IMR-90 (cell line): Measurements from ENCODE around the gene CCDC38. TPM values are rescaled to one million over a fixed set of nuclear protein-coding genes. Genes with fewer than 3 reads are reported as not detected.

Experiments used
- ATAC-seq: fragments of 200-7000 bp; cut with Tn5 transposase; 2 replicates; pipeline ENCODE4 v1.9.1; 2020; ENCODE audit warnings: low read depth, mild to moderate bottlenecking, moderate library complexity
- BruUV-seq: library from RNA; stranded (reverse); fragments of 400-500 nt; replicated peaks from 2 replicates; lab custom pipeline; 2021; lab: Mats Ljungman, UMichigan
- CTCF ChIA-PET: fragments of 300-600 bp; formaldehyde crosslinking; extraction: SDS; loops from one replicate; lab custom pipeline; 2021; ENCODE audit warnings: antibody characterized with exemption; lab: Yijun Ruan, JAX
- POLR2A ChIA-PET: fragments of 300-600 bp; sonication (Branson Sonifier 250); formaldehyde crosslinking; loops from one replicate; lab custom pipeline; 2022; ENCODE audit warnings: antibody characterized with exemption; ENCODE audit not compliant: unreplicated experiment; lab: Charles Lee
- DNase-seq: peaks from one replicate; pipeline ENCODE4 v3.0.0; 2013
- H2AFZ ChIP-seq: replicated peaks from 2 replicates; pipeline ENCODE3; 2013; ENCODE audit warnings: low read length, mild to moderate bottlenecking; ENCODE audit not compliant: poor library complexity
- H2AK5ac ChIP-seq: 2 replicates; pipeline ENCODE4 v1.6.1; 2013; ENCODE audit warnings: low read depth, low read length, inconsistent platforms
- H2AK9ac ChIP-seq: replicated peaks from 2 replicates; pipeline ENCODE3; 2013; ENCODE audit warnings: mild to moderate bottlenecking, low read depth, low read length, moderate library complexity; ENCODE audit not compliant: poor library complexity
- H2BK120ac ChIP-seq: 2 replicates; pipeline ENCODE4 v1.6.1; 2013; ENCODE audit warnings: low read depth, low read length, inconsistent platforms
- H2BK15ac ChIP-seq: 3 replicates; pipeline ENCODE4 v1.6.1; 2013; ENCODE audit warnings: low read depth, low read length, inconsistent platforms
- H2BK20ac ChIP-seq: 2 replicates; pipeline ENCODE4 v1.6.1; 2013; ENCODE audit warnings: low read depth, mild to moderate bottlenecking, inconsistent platforms, low read length, moderate library complexity
- H2BK5ac ChIP-seq: 2 replicates; pipeline ENCODE4 v1.6.1; 2013; ENCODE audit warnings: mild to moderate bottlenecking, low read depth, low read length, inconsistent platforms; ENCODE audit not compliant: poor library complexity, severe bottlenecking
- H3K14ac ChIP-seq: replicated peaks from 2 replicates; pipeline ENCODE4 v1.6.1; 2013; ENCODE audit warnings: low read depth, low read length, inconsistent platforms
- H3K18ac ChIP-seq: 2 replicates; pipeline ENCODE4 v1.6.1; 2013; ENCODE audit warnings: low read depth, low read length, control low read depth
- H3K23ac ChIP-seq: 2 replicates; pipeline ENCODE4 v1.6.1; 2013; ENCODE audit warnings: low read depth, low read length, inconsistent platforms
- H3K27ac ChIP-seq: 2 replicates; pipeline ENCODE4 v1.5.1; 2013; ENCODE audit warnings: mild to moderate bottlenecking, control low read depth, low read length; ENCODE audit not compliant: insufficient read depth
- H3K27me3 ChIP-seq: 2 replicates; pipeline ENCODE4 v1.6.1; 2013; ENCODE audit warnings: low read length; ENCODE audit not compliant: control insufficient read depth, insufficient read depth
- H3K36me3 ChIP-seq: 2 replicates; pipeline ENCODE4 v1.6.1; 2013; ENCODE audit warnings: low read length, mixed read lengths; ENCODE audit not compliant: control insufficient read depth, insufficient read depth
- H3K4ac ChIP-seq: 2 replicates; pipeline ENCODE4 v1.6.1; 2013; ENCODE audit warnings: low read depth, low read length, inconsistent platforms
- H3K4me1 ChIP-seq: 2 replicates; pipeline ENCODE4 v1.6.1; 2013; ENCODE audit warnings: low read length, mixed read lengths; ENCODE audit not compliant: control insufficient read depth, insufficient read depth
- H3K4me2 ChIP-seq: 2 replicates; pipeline ENCODE4 v1.6.1; 2013; ENCODE audit warnings: low read depth, mild to moderate bottlenecking, control low read depth, low read length, moderate library complexity
- H3K4me3 ChIP-seq: 2 replicates; pipeline ENCODE4 v1.5.1; 2013; ENCODE audit warnings: low read depth, mild to moderate bottlenecking, control low read depth, low read length, moderate library complexity; ENCODE audit not compliant: insufficient read depth
- H3K56ac ChIP-seq: 2 replicates; pipeline ENCODE4 v1.6.1; 2013; ENCODE audit warnings: low read length, inconsistent platforms; ENCODE audit not compliant: insufficient read depth; ENCODE audit errors: extremely low read depth
- H3K79me1 ChIP-seq, 2 experiments: 2 replicates each; pipeline ENCODE4 v1.6.1; 2013; ENCODE audit warnings: low read length in 2 of 2, inconsistent platforms in 1 of 2, low read depth in 1 of 2
- H3K9ac ChIP-seq: 2 replicates; pipeline ENCODE4 v1.6.1; 2013; ENCODE audit warnings: low read depth, low read length, control low read depth
- H3K9me1 ChIP-seq: 2 replicates; pipeline ENCODE4 v1.6.1; 2013; ENCODE audit warnings: low read length, inconsistent platforms; ENCODE audit not compliant: insufficient read depth
- H3K9me3 ChIP-seq: 2 replicates; pipeline ENCODE4 v1.6.1; 2013; ENCODE audit warnings: low read length; ENCODE audit not compliant: control insufficient read depth, insufficient read depth
- H4K20me1 ChIP-seq: 2 replicates; pipeline ENCODE4 v1.6.1; 2013; ENCODE audit warnings: low read length, inconsistent platforms; ENCODE audit not compliant: insufficient read depth
- H4K5ac ChIP-seq: 2 replicates; pipeline ENCODE4 v1.6.1; 2013; ENCODE audit warnings: mild to moderate bottlenecking, low read depth, low read length, control low read depth
- H4K8ac ChIP-seq, 2 experiments: 2 replicates each; pipeline ENCODE4 v1.6.1; 2013; ENCODE audit warnings: low read depth in 2 of 2, low read length in 2 of 2, control low read depth in 1 of 2, inconsistent platforms in 1 of 2
- H4K91ac ChIP-seq: 2 replicates; pipeline ENCODE4 v1.6.1; 2013; ENCODE audit warnings: low read depth, low read length, inconsistent platforms; ENCODE audit not compliant: insufficient read depth
- BHLHE40 ChIP-seq: fragments of 150-350 bp; IDR thresholded peaks from 2 replicates; pipeline ENCODE4 v1.6.1; 2016; ENCODE audit warnings: mild to moderate bottlenecking, low read depth, low read length
- CEBPB ChIP-seq: IDR thresholded peaks from 2 replicates; pipeline ENCODE4 v1.6.1; 2012; ENCODE audit warnings: low read depth, low read length, improper control_type of control experiment
- ELK1 ChIP-seq: fragments of 150-350 bp; IDR thresholded peaks from 2 replicates; pipeline ENCODE4 v1.6.1; 2016; ENCODE audit warnings: low read depth, mild to moderate bottlenecking, low read length, moderate library complexity, borderline replicate concordance
- FOS ChIP-seq: fragments of 150-350 bp; IDR thresholded peaks from 2 replicates; pipeline ENCODE4 v1.6.1; 2016; ENCODE audit warnings: low read depth, low read length
- MAZ ChIP-seq: IDR thresholded peaks from 2 replicates; pipeline ENCODE4 v1.6.1; 2012; ENCODE audit warnings: low read depth, mild to moderate bottlenecking, low read length, improper control_type of control experiment, moderate library complexity, borderline replicate concordance
- NFE2L2 ChIP-seq: fragments of 150-350 bp; IDR thresholded peaks from 2 replicates; pipeline ENCODE4 v1.6.1; 2016; ENCODE audit warnings: low read depth, mild to moderate bottlenecking, low read length
- POLR2A ChIP-seq: IDR thresholded peaks from 2 replicates; pipeline ENCODE4 v1.6.1; 2012; ENCODE audit warnings: mild to moderate bottlenecking, low read depth, low read length
- RCOR1 ChIP-seq: IDR thresholded peaks from 2 replicates; pipeline ENCODE4 v1.6.1; 2012; ENCODE audit warnings: mild to moderate bottlenecking, low read length, improper control_type of control experiment; ENCODE audit not compliant: insufficient replicate concordance
- WGBS, 2 experiments: methylation state at CpG; one replicate each; pipeline versions ENCODE4 v1.1.5 to v1.1.7; 2013; ENCODE audit warnings: missing lambda C conversion rate in 2 of 2; ENCODE audit not compliant: insufficient read length in 1 of 2; ENCODE audit errors: extremely low coverage in 2 of 2; 5-methylcytosine and 5-hydroxymethylcytosine counted together
- dilution Hi-C: fragments of 300-500 bp; cut with HindIII; formaldehyde crosslinking; loops from one replicate; pipeline ENCODE4 v1.14.3; 2018; ENCODE audit warnings: low sequenced_read_pairs; ENCODE audit not compliant: unreplicated experiment
- in situ Hi-C: fragments of 300-500 bp; cut with MboI; formaldehyde crosslinking; loops from 3 replicates; pipeline ENCODE4 v1.14.3; 2019; ENCODE audit warnings: low sequenced_read_pairs, inconsistent platforms, mixed read lengths
- intact Hi-C: fragments of 100-400 bp; cut with micrococcal nuclease; formaldehyde crosslinking; loops from 2 replicates; pipeline ENCODE4 v1.10.0; 2022
- polyA plus RNA-seq, 3 experiments: library from polyadenylated mRNA; depleted of rRNA; stranded (reverse); fragments of >200 nt; gene quantifications; 2 replicates each; pipeline ENCODE4 v1.2.3, GENCODE V29; 2012; ENCODE audit warnings: low replicate concordance in 1 of 3
- total RNA-seq: library from RNA; depleted of rRNA; stranded (reverse); fragments of >200 nt; gene quantifications from 2 replicates; pipeline ENCODE4 v1.2.3, GENCODE V29; 2012

Gene CCDC38
- total and polyA plus RNA-seq, 2 of the 4 experiments (the other 2 are of a cell fraction), result not detected

GRCh38 chr12:95882873-95883272, 59.5 kb downstream of the CCDC38 start:
- Histone ChIP-seq H2BK5ac (no peak overlapping the region), H3K4ac (no peak overlapping the region), H3K9ac (no peak overlapping the region), H2BK15ac (no peak overlapping the region), H3K4me2 (no peak overlapping the region), H3K23ac (no peak overlapping the region), H3K27me3 (no peaks in the 10 kb centered on the region; the same call in 1 of the 2 replicates), H3K79me1 (no peaks in the 10 kb centered on the region), H2BK20ac (no peak overlapping the region), H3K4me1 (no peaks in the 10 kb centered on the region), H2BK120ac (no peak overlapping the region), H3K36me3 (no peaks in the 10 kb centered on the region), H2AK9ac (no peak overlapping the region), H3K56ac (no peak overlapping the region), H3K9me1 (no peaks in the 10 kb centered on the region), H4K8ac (no peak overlapping the region), H2AFZ (no peak overlapping the region), H4K20me1 (no peaks in the 10 kb centered on the region), H4K5ac (no peak overlapping the region), H2AK5ac (no peak overlapping the region), H3K14ac (no peak overlapping the region), H4K91ac (no peak overlapping the region), H3K9me3 (no peaks in the 10 kb centered on the region), H3K27ac (no peak overlapping the region), H3K4me3 (no peak overlapping the region), H3K18ac (no peak overlapping the region)
- ChIA-PET POLR2A (no interaction called here), CTCF (no interaction called here)
- dilution Hi-C loops, result no loop called here
- TF ChIP-seq ELK1 (no peak), POLR2A (no peak), BHLHE40 (no peak), RCOR1 (no peak), FOS (no peak), NFE2L2 (no peak), MAZ (no peak), CEBPB (no peak)
- in situ Hi-C loops, result no loop called here
- ATAC-seq, result no peak
- 81% methylated on average over 4 of the region's 4 CpGs; no CpG with 5 or more reads in 1 of the 2 experiments for WGBS, 2 experiments
- no TSS peak for BruUV-seq
- intact Hi-C loops, result no loop called here
- no peak for DNase-seq
